ENCODE results near the gene ENPP3. TPM values are rescaled to one million over a fixed set of nuclear protein-coding genes. Genes with fewer than 3 reads are reported as not detected.
A peak's percentile ranks its signal among the peaks of the same experiment; 100 is the strongest.

ENPP3 gene
- total and polyA plus RNA-seq, 2 experiments from 2014 or later, result not detected

DNA sequence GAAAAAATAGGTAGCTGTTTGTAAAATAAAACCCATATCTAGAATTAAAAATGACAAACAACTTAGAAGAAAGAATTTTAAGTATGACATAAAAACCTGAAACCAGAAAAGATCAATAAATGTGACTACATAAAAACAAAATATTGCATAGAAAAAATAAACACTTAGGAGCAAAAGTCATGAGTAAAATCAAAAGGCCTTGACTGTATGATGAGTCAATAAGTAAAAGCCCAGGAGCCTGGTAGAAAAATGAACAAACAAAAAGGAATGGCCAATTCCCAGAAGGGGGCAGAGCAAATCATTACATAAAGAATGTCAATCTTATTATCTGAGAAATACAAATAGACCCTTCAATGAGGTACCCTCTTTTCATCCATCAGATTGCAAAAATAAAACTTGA, 150.0 kb downstream of the ENPP3 start:
- Histone ChIP-seq H4K20me1 (replicated peaks; ENCODE audit: insufficient read depth) (no peaks in the 10 kb centered on the region), H3F3A (replicated peaks; ENCODE audit: low read depth) (no peaks in the 10 kb centered on the region), H3K9me2 (ENCODE audit: insufficient read depth) (peaks cover 12% of the 10 kb centered on the region; the same call in 1 of the 2 replicates), H2AFZ (no peak overlapping the region), H3K27me3 (ENCODE audit: insufficient read depth) (no peaks in the 10 kb centered on the region), H3K4me1 (ENCODE audit: insufficient read depth) (peaks cover 3% of the 10 kb centered on the region; the same call in 1 of the 2 replicates), H3K4me2 (no peak overlapping the region), H3K79me2 (replicated peaks; ENCODE audit: insufficient read depth) (no peaks in the 10 kb centered on the region), H3K36me3 (ENCODE audit: insufficient read depth) (no peaks in the 10 kb centered on the region), H3K27ac (ENCODE audit: low read depth) (no peak overlapping the region), H3K4me3 (no peak overlapping the region)
- no peak for DNase-seq (ENCODE audit: low spot score)
- no peak overlapping the region for H3K27ac Mint-ChIP-seq
- H3K4me1 Mint-ChIP-seq, result peaks cover 7% of the 10 kb centered on the region; the same call in 2 of the 3 replicates
- no peaks in the 10 kb centered on the region for H3K36me3 Mint-ChIP-seq (ENCODE audit: low read depth)
- H3K27me3 Mint-ChIP-seq (ENCODE audit: insufficient read depth, low read depth, poor library complexity), result peaks cover 2% of the 10 kb centered on the region
- H3K9me3 Mint-ChIP-seq, result no peaks in the 10 kb centered on the region
- TF ChIP-seq EZH2phosphoT487 (IDR thresholded peaks at IDR 0.05; ENCODE audit: unreplicated experiment) (no peak), POLR2AphosphoS5 (IDR thresholded peaks at IDR 0.05; ENCODE audit: low read depth) (no peak), ZNF114 (CRISPR knock-in tag; IDR thresholded peaks at IDR 0.05) (no peak)
- TF ChIP-seq, protein P1, sequence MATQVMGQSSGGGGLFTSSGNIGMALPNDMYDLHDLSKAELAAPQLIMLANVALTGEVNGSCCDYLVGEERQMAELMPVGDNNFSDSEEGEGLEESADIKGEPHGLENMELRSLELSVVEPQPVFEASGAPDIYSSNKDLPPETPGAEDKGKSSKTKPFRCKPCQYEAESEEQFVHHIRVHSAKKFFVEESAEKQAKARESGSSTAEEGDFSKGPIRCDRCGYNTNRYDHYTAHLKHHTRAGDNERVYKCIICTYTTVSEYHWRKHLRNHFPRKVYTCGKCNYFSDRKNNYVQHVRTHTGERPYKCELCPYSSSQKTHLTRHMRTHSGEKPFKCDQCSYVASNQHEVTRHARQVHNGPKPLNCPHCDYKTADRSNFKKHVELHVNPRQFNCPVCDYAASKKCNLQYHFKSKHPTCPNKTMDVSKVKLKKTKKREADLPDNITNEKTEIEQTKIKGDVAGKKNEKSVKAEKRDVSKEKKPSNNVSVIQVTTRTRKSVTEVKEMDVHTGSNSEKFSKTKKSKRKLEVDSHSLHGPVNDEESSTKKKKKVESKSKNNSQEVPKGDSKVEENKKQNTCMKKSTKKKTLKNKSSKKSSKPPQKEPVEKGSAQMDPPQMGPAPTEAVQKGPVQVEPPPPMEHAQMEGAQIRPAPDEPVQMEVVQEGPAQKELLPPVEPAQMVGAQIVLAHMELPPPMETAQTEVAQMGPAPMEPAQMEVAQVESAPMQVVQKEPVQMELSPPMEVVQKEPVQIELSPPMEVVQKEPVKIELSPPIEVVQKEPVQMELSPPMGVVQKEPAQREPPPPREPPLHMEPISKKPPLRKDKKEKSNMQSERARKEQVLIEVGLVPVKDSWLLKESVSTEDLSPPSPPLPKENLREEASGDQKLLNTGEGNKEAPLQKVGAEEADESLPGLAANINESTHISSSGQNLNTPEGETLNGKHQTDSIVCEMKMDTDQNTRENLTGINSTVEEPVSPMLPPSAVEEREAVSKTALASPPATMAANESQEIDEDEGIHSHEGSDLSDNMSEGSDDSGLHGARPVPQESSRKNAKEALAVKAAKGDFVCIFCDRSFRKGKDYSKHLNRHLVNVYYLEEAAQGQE (IDR thresholded peaks at IDR 0.05; ENCODE audit: unreplicated experiment), result no peak
- no peak for ATAC-seq
- no peak overlapping the region for H3K4me3 Mint-ChIP-seq

DNA sequence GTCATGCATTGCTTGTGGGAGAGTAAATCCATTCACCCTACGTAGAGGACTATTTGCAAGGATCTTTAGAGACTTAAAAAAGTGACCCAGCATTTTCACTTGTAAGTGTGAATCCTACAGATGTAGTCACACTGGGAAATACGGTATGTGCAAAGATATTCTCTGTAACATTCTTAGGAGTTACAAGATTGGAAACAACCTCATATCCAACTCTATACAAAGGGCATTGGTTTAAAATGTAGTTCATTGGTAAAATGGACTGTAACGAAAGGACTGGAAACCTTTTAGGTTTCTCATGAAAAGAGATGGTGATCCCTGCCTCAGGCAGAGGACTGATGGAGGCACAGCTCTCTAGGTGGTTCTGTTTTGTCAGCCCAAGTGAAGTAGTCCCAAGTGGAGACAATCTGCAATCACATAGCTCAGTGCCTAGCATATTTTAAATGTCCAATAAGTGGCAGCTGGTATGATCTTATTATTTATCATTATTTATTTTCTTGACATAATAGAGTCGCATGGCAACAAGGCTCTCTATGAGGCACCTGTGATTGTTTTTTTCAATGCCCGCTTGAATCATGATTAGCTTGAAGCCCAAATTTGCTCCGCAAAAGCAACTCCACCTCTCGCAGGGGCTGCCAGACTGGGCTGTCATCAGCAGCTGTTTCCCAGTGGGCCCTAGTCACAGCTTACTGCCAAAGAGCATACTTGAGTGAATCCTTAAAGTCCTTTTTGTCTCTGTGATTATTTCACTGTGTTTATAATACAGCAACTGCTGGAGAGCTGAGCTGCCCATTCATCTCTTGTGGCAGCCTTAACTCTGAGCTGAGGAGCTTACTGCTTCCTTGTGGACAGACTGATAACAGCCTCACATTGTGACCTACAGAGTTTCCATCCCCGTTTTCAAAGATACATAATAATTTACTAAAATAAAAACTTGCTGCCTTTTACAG, 150.9 kb downstream of the ENPP3 start:
- H2AFZ ChIP-seq, result peak overlapping the region; percentile 82
- H4K20me1 ChIP-seq (replicated peaks; ENCODE audit: insufficient read depth), result no peaks in the 10 kb centered on the region
- H3K4me3 Mint-ChIP-seq, result no peak overlapping the region
- H3K36me3 Mint-ChIP-seq (ENCODE audit: low read depth), result no peaks in the 10 kb centered on the region
- no peaks in the 10 kb centered on the region for H3K79me2 ChIP-seq (replicated peaks; ENCODE audit: insufficient read depth)
- no peaks in the 10 kb centered on the region for H3F3A ChIP-seq (replicated peaks; ENCODE audit: low read depth)
- H3K4me1 ChIP-seq (ENCODE audit: insufficient read depth), result peaks cover 11% of the 10 kb centered on the region; the same call in 1 of the 2 replicates
- H3K27me3 ChIP-seq (ENCODE audit: insufficient read depth), result no peaks in the 10 kb centered on the region
- peak; percentile 80 for ATAC-seq
- no peaks in the 10 kb centered on the region for H3K9me3 Mint-ChIP-seq
- peak; percentile 17 for DNase-seq (ENCODE audit: low spot score)
- H3K9me2 ChIP-seq (ENCODE audit: insufficient read depth), result peaks cover 9% of the 10 kb centered on the region; the same call in 1 of the 2 replicates
- no peak overlapping the region for H3K4me3 ChIP-seq
- H3K4me1 Mint-ChIP-seq, result peaks cover 10% of the 10 kb centered on the region; the same call in 2 of the 3 replicates
- no peak overlapping the region for H3K27ac Mint-ChIP-seq
- no peaks in the 10 kb centered on the region for H3K36me3 ChIP-seq (ENCODE audit: insufficient read depth)
- TF ChIP-seq, protein P2, sequence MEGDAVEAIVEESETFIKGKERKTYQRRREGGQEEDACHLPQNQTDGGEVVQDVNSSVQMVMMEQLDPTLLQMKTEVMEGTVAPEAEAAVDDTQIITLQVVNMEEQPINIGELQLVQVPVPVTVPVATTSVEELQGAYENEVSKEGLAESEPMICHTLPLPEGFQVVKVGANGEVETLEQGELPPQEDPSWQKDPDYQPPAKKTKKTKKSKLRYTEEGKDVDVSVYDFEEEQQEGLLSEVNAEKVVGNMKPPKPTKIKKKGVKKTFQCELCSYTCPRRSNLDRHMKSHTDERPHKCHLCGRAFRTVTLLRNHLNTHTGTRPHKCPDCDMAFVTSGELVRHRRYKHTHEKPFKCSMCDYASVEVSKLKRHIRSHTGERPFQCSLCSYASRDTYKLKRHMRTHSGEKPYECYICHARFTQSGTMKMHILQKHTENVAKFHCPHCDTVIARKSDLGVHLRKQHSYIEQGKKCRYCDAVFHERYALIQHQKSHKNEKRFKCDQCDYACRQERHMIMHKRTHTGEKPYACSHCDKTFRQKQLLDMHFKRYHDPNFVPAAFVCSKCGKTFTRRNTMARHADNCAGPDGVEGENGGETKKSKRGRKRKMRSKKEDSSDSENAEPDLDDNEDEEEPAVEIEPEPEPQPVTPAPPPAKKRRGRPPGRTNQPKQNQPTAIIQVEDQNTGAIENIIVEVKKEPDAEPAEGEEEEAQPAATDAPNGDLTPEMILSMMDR (conservative IDR thresholded peaks at IDR 0.05; ENCODE audit: low read depth in 2 of 2), result peak; percentile 25 to 44; a peak in 2 of 4 replicates
- TF ChIP-seq, protein P1 (IDR thresholded peaks at IDR 0.05; ENCODE audit: unreplicated experiment), result no peak
- H3K27me3 Mint-ChIP-seq (ENCODE audit: insufficient read depth, low read depth, poor library complexity), result no peaks in the 10 kb centered on the region
- H3K27ac ChIP-seq (ENCODE audit: low read depth), result no peak overlapping the region
- H3K4me2 ChIP-seq, result no peak overlapping the region
